RPMI7951 (cell line): ENCODE data around the gene AKAP3. TPM values are rescaled to one million over a fixed set of nuclear protein-coding genes. Genes with fewer than 3 reads are reported as not detected.
A peak's percentile ranks its signal among the peaks of the same experiment; 100 is the strongest.

ENCODE experiments used
- DNase-seq: peaks from one replicate; pipeline ENCODE4 v3.0.0-alpha.2; 2012; ENCODE audit warnings: low read depth
- total RNA-seq: library from RNA; depleted of rRNA; stranded (reverse); fragments of >200 nt; shearing (Covaris generic); gene quantifications from 2 replicates; pipeline ENCODE4 v1.2.3, GENCODE V29; 2014; rRNA removed

The AKAP3 gene
- total RNA-seq, 1 experiment from 2014 or later, result 0.60 TPM

DNA sequence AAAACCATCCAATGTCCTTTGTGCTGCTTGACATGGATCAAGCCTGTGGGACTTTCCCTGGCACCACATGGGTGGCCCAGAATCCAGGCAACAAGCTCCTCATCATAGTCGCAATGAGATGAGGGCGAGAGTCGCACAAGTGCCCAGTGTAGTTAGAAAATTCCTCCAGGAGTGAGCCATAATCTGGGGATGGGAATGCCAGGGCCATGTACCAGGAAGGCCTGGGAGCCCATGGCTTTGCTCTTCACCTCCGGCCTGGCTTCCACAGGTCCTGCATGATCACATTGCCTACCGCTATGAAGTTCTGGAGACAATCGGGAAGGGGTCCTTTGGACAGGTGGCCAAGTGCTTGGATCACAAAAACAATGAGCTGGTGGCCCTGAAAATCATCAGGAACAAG lies 53.0 kb downstream of the AKAP3 start:
- no peak for DNase-seq

DNA sequence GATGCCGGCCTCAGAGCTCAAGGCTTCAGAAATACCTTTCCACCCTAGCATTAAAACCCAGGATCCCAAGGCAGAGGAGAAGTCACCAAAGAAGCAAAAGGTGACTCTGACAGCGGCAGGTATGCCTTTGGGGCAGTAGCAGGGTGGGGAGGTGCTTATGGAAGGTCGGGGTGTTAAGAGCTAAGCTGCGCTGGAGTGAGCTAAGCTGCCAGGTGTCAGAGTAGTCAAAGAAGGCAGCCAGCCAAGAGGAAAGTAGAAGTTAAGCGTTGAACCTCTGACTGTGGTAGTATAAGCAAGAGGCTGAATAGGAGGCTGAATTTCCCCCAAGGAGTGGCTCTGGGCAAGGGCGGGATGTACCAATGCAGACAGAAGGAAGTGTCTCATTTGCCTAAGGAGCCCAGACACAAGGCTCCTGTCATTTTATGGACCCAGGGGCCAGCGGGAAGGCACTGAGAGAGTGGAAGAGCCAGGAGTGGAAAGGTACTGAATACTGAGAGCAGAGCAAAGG lies 57.6 kb downstream of the AKAP3 start:
- no peak for DNase-seq

- DNase-seq, result no peak
Measured at GRCh38 chr12:4589941-4590340, 58.9 kb downstream of the AKAP3 start.

DNA sequence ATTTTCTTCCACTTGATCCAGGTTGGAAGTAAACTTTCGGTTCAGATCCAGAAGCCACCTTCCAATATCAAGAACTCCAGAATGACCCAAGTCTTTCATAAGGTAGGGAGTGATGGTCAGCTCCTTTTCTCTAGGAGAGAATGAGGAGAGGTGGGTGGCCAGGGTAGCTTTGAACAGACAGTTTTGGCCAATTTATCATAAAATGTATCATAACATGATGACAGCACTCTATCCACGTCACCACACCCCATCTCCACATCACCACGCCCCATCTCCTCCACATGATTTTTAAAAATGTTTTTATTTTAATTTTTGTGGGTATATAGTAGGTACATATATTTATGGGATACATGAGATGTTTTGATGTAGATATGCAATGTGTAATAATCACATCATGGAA lies 59.9 kb downstream of the AKAP3 start:
- DNase-seq, result no peak

DNA sequence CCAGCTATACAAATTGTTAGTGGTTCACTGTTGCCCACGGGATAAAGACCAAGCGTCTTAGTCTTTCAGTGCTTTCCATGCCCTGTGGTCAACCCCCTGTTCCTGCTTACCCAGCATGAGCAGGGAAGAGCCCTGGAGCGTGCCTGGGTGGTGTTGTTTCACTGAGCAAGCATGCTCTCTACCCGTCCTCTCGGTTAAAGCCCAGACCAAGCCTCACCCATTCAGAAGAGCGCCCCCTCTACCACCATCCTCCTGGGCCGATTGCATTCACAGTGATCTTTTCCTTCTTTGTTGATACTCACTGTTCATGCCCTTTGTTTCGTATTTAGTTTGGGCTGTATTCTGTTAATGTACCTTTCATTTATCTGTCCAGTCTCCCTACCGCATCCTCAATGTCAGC lies 61.7 kb downstream of the AKAP3 start:
- DNase-seq, result no peak

DNA sequence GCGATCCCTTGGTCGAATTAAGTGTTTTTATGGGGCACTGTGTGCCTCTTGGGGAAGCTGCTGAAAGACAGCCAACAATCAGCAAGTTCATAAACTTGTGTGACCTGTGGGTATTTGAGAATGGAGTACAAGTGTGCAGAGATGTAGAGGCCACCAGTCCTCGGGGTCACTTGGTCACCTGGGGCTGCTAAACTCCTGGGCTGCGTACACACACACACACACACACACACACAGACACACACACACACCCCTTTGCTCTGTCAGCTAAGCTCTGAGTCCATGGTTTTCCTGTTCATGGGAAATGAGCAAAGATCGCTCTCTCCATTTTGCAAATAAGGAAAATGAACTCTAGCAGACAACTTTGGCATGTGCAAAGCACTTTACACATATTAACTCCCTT lies 62.4 kb downstream of the AKAP3 start:
- no peak for DNase-seq

- no peak for DNase-seq
Measured at GRCh38 chr12:4584896-4585295, 64.0 kb downstream of the AKAP3 start.

DNA sequence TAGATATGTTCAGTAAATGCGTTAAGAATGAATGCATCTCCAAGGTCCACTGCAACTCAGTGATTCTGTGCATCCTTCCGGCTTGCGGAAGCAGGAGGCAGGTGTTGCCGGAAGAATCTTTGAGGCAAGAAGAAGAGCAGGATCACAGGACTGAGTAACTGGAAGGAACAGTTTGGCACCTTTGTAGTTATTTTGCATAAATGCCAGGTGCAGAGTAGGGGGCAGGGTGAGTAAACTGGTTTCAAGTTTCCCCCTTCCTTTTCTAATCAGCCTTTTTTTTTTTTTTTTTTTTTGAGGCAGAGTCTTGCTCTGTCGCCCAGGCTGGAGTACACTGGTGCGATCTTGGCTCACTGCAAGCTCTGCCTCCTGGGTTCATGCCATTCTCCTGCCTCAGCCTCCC lies 64.6 kb downstream of the AKAP3 start:
- no peak for DNase-seq

GRCh38 chr12:4580281-4580688 lies 68.6 kb downstream of the AKAP3 start:
- DNase-seq, result no peak

DNA sequence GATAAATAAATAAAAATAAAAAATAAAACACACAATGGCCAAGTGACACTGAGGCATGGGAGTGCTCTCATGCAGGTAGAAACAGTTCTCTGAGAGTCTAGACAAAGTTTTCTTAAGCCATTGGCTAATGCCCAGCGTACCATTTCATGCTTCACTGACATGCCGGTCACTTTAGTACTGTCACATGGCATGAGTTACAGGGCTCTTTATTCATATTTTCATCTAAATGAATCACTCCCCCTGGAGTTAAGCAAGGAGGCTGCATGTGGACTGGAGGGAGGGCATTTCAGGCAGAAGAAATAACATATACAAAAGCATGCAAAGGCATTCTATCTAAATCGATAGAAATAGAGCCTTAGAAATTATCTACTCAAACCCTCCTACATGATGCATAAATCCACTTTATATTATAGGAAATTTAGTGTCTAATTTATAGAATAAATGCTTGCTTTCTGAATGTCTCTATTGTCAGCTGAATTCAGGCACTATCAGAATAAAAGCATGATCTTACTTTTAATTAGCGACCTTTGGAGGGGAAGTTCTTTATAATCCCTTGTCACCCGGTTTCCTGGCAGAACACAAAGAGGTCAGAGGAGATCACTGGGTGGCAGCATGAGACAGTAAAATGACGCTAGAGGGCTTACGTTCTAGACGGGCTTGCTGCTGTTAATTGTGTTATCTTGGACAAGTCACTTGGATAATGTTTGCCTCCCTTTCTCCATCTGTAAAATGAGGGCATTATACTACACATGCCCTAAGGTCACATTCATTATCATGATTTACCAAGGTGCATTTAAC lies 69.3 kb downstream of the AKAP3 start:
- peak; percentile 37 for DNase-seq

DNA sequence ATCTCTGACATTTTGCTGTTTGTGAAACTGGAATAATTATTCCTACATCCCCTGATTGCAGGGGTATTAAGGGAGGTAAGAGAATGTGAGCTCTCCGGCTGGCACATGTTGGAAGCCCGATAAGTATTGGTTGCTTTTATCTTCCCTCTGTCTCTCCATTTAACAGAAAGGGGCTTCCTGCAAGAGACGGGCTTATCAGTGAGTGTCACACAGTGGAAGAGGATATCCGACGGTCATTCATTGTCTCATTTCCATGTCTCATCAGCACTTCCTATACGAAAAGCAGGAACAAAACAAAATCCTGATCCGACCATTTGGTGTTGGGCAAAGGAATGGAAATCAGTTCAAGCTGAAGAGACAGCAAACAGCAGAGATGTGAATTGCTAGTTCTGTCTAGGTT lies 76.2 kb downstream of the AKAP3 start:
- DNase-seq, result no peak

- no peak for DNase-seq
Measured at GRCh38 chr12:4569261-4569660, 79.6 kb downstream of the AKAP3 start.

GRCh38 chr12:4567073-4567881 lies 81.6 kb downstream of the AKAP3 start:
- no peak for DNase-seq

GRCh38 chr12:4566474-4566873 lies 82.4 kb downstream of the AKAP3 start:
- no peak for DNase-seq

Other genes starting within 250 kb of the AKAP3 start
- gene FGF6, start 203.2 kb downstream of the AKAP3 start, total RNA-seq, result not detected in 2 replicates
- gene RAD51AP1, start 110.2 kb downstream of the AKAP3 start, total RNA-seq, result 55.1 and 64.6 TPM in 2 replicates
- 50.6 and 54.5 TPM in 2 replicates for gene DYRK4, start 86.8 kb downstream of the AKAP3 start, total RNA-seq
- gene NDUFA9, start 63 bp upstream of the AKAP3 start, total RNA-seq, result 59.3 and 83.0 TPM in 2 replicates
- gene GALNT8, start 71.3 kb upstream of the AKAP3 start, total RNA-seq, result not detected in 2 replicates